HepG2 (cell line): Measurements from ENCODE around the gene PTS. TPM values are rescaled to one million over a fixed set of nuclear protein-coding genes. Genes with fewer than 3 reads are reported as not detected.

ENCODE experiments used
- HOXA3 ChIP-seq: sonication (generic); formaldehyde crosslinking; IDR thresholded peaks from 2 replicates; pipeline ENCODE4 v1.5.0; 2020; ENCODE audit warnings: missing genetic modification reagents
- KLF13 ChIP-seq: sonication (generic); formaldehyde crosslinking; IDR thresholded peaks from 2 replicates; pipeline ENCODE4 v1.4.0; 2020; ENCODE audit warnings: mild to moderate bottlenecking, missing genetic modification reagents
- NFE2 ChIP-seq: sonication (generic); formaldehyde crosslinking; IDR thresholded peaks from 2 replicates; pipeline ENCODE4 v1.4.0; 2020; ENCODE audit warnings: missing genetic modification reagents
- NR2F6 ChIP-seq, 2 experiments: IDR thresholded peaks; 2 replicates each; pipeline ENCODE4 v1.6.1; 2016; ENCODE audit warnings: antibody characterized with exemption in 1 of 2, mild to moderate bottlenecking in 1 of 2
- PCBP1 ChIP-seq: fragments of 200-400 bp; formaldehyde crosslinking; IDR thresholded peaks from 2 replicates; pipeline ENCODE4 v1.6.1; 2017; ENCODE audit warnings: mild to moderate bottlenecking, low read depth, low read length, borderline replicate concordance
- TBL1XR1 ChIP-seq: fragments of 150-350 bp; IDR thresholded peaks from 2 replicates; pipeline ENCODE4 v1.6.1; 2014; ENCODE audit warnings: borderline replicate concordance, low read length; ENCODE audit not compliant: partially characterized antibody
- ZFAT ChIP-seq: sonication (generic); formaldehyde crosslinking; conservative IDR thresholded peaks from 2 replicates; pipeline ENCODE4 v1.8.1; 2023; ENCODE audit warnings: missing genetic modification reagents, inconsistent platforms
- ZNF251 ChIP-seq: sonication (generic); formaldehyde crosslinking; IDR thresholded peaks from 2 replicates; pipeline ENCODE4 v1.9.0; 2021; ENCODE audit warnings: mild to moderate bottlenecking, missing genetic modification reagents
- ZNF430 ChIP-seq: sonication (generic); formaldehyde crosslinking; IDR thresholded peaks from 2 replicates; pipeline ENCODE4 v1.9.0; 2021; ENCODE audit warnings: mild to moderate bottlenecking, missing genetic modification reagents
- polyA plus RNA-seq, 8 experiments: library from polyadenylated mRNA; depleted of rRNA in 3 of 8; stranded (reverse) in 7 of 8; unstranded in 1 of 8; fragments of >200 nt; fragmentation: Illumina TruSeq in 4 of 8; extraction: Trizol in 4 of 8; gene quantifications; 2 replicates each; pipeline versions ENCODE4 v1.2.1 to v1.2.3, GENCODE V29; 2011 to 2016; ENCODE audit warnings: low read depth in 4 of 8, missing spikeins in 1 of 8, mixed read lengths in 1 of 8; ENCODE audit not compliant: insufficient read depth in 1 of 8
- total RNA-seq, 5 experiments: library from RNA; depleted of rRNA; stranded (reverse); fragments of >200 nt; fragmentation: Illumina TruSeq; extraction: Trizol; gene quantifications; 2 replicates each; pipeline ENCODE4 v1.2.3, GENCODE V29; 2016; ENCODE audit warnings: low read depth in 1 of 5
- TF ChIP-seq, protein P1 (sequence below): sonication (generic); formaldehyde crosslinking; IDR thresholded peaks from 2 replicates; pipeline ENCODE4 v1.4.0; 2020; ENCODE audit warnings: missing genetic modification reagents, borderline replicate concordance
- TF ChIP-seq, protein P2 (sequence below): sonication (generic); formaldehyde crosslinking; IDR thresholded peaks from 2 replicates; pipeline ENCODE4 v1.9.0; 2021; ENCODE audit warnings: mild to moderate bottlenecking, missing genetic modification reagents
- TF ChIP-seq, protein P3 (sequence below): sonication (generic); formaldehyde crosslinking; IDR thresholded peaks from 2 replicates; pipeline ENCODE4 v1.8.1; 2023; ENCODE audit warnings: mild to moderate bottlenecking, missing genetic modification reagents, borderline replicate concordance
- TF ChIP-seq, protein P4 (sequence below): sonication (generic); formaldehyde crosslinking; IDR thresholded peaks from 2 replicates; pipeline ENCODE4 v1.4.0; 2020; ENCODE audit warnings: missing genetic modification reagents, low read depth, mild to moderate bottlenecking, borderline replicate concordance
- TF ChIP-seq, protein P5 (sequence below): sonication (generic); formaldehyde crosslinking; IDR thresholded peaks from 2 replicates; pipeline ENCODE4 v1.9.0; 2022; ENCODE audit warnings: low read depth, missing genetic modification reagents

Gene PTS
- total and polyA plus RNA-seq, 2 of the 13 experiments (the other 11 are each of a cell fraction or from before 2014, with no cell fraction given), result 33.6 to 49.3 TPM

DNA sequence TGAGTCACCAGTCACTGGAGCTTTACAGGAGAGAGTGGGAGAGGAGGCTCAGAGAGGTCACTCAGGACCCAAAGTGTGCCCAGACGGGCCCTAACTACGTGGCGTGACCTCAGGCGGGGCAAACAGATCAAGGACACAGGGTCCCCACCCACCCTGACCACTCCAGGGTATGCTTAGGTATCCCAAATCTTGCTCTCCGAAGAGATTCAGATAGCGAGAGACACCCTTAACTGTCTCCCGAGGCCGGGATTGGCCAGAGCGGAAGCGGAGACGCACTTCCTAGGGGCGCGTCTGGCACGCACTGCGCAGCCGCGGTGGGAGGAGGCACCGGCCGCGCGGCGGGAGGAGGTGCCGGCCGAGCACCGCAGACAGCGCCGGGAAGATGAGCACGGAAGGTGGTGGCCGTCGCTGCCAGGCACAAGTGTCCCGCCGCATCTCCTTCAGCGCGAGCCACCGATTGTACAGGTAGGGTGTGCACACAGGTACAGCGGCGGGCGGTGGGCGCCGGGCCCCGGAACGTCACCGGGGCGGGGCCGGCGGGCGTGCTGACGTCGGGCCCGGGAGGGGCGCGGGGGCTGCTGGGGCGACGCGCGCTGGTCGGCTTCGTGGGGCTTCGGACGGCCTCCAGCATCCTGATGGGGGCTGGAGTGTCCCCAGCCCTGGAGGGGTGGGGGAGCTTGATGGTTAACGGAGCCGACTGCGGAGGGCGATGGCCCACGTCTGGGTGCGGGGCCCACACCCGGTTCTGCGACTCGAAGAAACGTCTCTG lies at the start of gene PTS (continued):
- TF ChIP-seq, protein P1, sequence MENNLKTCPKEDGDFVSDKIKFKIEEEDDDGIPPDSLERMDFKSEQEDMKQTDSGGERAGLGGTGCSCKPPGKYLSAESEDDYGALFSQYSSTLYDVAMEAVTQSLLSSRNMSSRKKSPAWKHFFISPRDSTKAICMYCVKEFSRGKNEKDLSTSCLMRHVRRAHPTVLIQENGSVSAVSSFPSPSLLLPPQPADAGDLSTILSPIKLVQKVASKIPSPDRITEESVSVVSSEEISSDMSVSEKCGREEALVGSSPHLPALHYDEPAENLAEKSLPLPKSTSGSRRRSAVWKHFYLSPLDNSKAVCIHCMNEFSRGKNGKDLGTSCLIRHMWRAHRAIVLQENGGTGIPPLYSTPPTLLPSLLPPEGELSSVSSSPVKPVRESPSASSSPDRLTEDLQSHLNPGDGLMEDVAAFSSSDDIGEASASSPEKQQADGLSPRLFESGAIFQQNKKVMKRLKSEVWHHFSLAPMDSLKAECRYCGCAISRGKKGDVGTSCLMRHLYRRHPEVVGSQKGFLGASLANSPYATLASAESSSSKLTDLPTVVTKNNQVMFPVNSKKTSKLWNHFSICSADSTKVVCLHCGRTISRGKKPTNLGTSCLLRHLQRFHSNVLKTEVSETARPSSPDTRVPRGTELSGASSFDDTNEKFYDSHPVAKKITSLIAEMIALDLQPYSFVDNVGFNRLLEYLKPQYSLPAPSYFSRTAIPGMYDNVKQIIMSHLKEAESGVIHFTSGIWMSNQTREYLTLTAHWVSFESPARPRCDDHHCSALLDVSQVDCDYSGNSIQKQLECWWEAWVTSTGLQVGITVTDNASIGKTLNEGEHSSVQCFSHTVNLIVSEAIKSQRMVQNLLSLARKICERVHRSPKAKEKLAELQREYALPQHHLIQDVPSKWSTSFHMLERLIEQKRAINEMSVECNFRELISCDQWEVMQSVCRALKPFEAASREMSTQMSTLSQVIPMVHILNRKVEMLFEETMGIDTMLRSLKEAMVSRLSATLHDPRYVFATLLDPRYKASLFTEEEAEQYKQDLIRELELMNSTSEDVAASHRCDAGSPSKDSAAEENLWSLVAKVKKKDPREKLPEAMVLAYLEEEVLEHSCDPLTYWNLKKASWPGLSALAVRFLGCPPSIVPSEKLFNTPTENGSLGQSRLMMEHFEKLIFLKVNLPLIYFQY (CRISPR knock-in tag), result peak; percentile 42; the same call in 1 of the 2 replicates
- TF ChIP-seq ZNF430 (CRISPR knock-in tag) (no peak; the same call in 1 of the 2 replicates), KLF13 (CRISPR knock-in tag) (no peak), NFE2 (CRISPR knock-in tag) (no peak), TBL1XR1 (peak; percentile 8), NR2F6 (IDR thresholded peaks at IDR 0.05) (no peak), NR2F6 (CRISPR knock-in tag; IDR thresholded peaks at IDR 0.05) (no peak), ZNF251 (CRISPR knock-in tag) (no peak), PCBP1 (no peak), HOXA3 (CRISPR knock-in tag) (peak; percentile 81), ZFAT (CRISPR knock-in tag) (0 out of 2 replicates have a peak, but pooled peaks have one; percentile 11)
- TF ChIP-seq, protein P2, sequence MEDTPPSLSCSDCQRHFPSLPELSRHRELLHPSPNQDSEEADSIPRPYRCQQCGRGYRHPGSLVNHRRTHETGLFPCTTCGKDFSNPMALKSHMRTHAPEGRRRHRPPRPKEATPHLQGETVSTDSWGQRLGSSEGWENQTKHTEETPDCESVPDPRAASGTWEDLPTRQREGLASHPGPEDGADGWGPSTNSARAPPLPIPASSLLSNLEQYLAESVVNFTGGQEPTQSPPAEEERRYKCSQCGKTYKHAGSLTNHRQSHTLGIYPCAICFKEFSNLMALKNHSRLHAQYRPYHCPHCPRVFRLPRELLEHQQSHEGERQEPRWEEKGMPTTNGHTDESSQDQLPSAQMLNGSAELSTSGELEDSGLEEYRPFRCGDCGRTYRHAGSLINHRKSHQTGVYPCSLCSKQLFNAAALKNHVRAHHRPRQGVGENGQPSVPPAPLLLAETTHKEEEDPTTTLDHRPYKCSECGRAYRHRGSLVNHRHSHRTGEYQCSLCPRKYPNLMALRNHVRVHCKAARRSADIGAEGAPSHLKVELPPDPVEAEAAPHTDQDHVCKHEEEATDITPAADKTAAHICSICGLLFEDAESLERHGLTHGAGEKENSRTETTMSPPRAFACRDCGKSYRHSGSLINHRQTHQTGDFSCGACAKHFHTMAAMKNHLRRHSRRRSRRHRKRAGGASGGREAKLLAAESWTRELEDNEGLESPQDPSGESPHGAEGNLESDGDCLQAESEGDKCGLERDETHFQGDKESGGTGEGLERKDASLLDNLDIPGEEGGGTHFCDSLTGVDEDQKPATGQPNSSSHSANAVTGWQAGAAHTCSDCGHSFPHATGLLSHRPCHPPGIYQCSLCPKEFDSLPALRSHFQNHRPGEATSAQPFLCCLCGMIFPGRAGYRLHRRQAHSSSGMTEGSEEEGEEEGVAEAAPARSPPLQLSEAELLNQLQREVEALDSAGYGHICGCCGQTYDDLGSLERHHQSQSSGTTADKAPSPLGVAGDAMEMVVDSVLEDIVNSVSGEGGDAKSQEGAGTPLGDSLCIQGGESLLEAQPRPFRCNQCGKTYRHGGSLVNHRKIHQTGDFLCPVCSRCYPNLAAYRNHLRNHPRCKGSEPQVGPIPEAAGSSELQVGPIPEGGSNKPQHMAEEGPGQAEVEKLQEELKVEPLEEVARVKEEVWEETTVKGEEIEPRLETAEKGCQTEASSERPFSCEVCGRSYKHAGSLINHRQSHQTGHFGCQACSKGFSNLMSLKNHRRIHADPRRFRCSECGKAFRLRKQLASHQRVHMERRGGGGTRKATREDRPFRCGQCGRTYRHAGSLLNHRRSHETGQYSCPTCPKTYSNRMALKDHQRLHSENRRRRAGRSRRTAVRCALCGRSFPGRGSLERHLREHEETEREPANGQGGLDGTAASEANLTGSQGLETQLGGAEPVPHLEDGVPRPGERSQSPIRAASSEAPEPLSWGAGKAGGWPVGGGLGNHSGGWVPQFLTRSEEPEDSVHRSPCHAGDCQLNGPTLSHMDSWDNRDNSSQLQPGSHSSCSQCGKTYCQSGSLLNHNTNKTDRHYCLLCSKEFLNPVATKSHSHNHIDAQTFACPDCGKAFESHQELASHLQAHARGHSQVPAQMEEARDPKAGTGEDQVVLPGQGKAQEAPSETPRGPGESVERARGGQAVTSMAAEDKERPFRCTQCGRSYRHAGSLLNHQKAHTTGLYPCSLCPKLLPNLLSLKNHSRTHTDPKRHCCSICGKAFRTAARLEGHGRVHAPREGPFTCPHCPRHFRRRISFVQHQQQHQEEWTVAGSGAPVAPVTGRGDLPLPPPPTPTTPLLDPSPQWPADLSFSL (CRISPR knock-in tag), result no peak
- TF ChIP-seq, protein P3, sequence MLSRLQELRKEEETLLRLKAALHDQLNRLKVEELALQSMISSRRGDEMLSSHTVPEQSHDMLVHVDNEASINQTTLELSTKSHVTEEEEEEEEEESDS, result no peak
- TF ChIP-seq, protein P4, sequence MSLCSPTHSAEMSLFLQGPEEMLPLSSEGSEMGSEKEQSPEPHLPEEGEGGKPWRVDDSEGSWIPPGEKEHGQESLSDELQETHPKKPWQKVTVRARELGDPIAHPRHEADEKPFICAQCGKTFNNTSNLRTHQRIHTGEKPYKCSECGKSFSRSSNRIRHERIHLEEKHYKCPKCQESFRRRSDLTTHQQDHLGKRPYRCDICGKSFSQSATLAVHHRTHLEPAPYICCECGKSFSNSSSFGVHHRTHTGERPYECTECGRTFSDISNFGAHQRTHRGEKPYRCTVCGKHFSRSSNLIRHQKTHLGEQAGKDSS (CRISPR knock-in tag), result peak; percentile 74
- TF ChIP-seq, protein P5, sequence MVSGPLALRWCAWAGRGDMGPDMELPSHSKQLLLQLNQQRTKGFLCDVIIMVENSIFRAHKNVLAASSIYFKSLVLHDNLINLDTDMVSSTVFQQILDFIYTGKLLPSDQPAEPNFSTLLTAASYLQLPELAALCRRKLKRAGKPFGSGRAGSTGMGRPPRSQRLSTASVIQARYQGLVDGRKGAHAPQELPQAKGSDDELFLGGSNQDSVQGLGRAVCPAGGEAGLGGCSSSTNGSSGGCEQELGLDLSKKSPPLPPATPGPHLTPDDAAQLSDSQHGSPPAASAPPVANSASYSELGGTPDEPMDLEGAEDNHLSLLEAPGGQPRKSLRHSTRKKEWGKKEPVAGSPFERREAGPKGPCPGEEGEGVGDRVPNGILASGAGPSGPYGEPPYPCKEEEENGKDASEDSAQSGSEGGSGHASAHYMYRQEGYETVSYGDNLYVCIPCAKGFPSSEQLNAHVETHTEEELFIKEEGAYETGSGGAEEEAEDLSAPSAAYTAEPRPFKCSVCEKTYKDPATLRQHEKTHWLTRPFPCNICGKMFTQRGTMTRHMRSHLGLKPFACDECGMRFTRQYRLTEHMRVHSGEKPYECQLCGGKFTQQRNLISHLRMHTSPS (CRISPR knock-in tag), result no peak
